Heart left ventricle (tissue), 16 donors: ENCODE data around the gene VPREB1. TPM values are rescaled to one million over a fixed set of nuclear protein-coding genes. Genes with fewer than 3 reads are reported as not detected.

Source experiments
- ATAC-seq, 4 donors: fragments of 200-7000 bp; cut with Tn5 transposase; one replicate each; pipeline ENCODE4 v1.9.1; 2020 to 2022; ENCODE audit warnings: moderate library complexity in 4 of 4, mild to moderate bottlenecking in 3 of 4, moderate number of reproducible peaks in 1 of 4
- DNase-seq, 5 donors: peaks; one replicate each; pipeline ENCODE4 v3.0.0-alpha.2; 2020
- H3K27ac ChIP-seq, 12 donors: fragments of 200-600 bp; sonication (generic) in 4 of 12; one replicate each; pipeline versions ENCODE4 v1.5.0 to v1.8.0; 2016 to 2022; ENCODE audit warnings: mild to moderate bottlenecking in 2 of 12
- H3K27me3 ChIP-seq, 9 donors: fragments of 200-600 bp; sonication (generic) in 2 of 9; one replicate each; pipeline versions ENCODE4 v1.5.1 to v1.8.0; 2016 to 2022; ENCODE audit warnings: mild to moderate bottlenecking in 3 of 9
- H3K36me3 ChIP-seq, 9 donors: fragments of 200-600 bp; sonication (generic) in 2 of 9; one replicate each; pipeline versions ENCODE4 v1.5.0 to v1.8.0; 2018 to 2022; ENCODE audit warnings: mild to moderate bottlenecking in 2 of 9
- H3K4me1 ChIP-seq, 12 donors: fragments of 200-600 bp; sonication (generic) in 4 of 12; one replicate each; pipeline versions ENCODE4 v1.5.0 to v1.8.0; 2016 to 2022; ENCODE audit warnings: mild to moderate bottlenecking in 3 of 12
- H3K4me3 ChIP-seq, 12 donors: fragments of 200-600 bp; sonication (generic) in 4 of 12; one replicate each; pipeline versions ENCODE4 v1.5.0 to v1.8.0; 2017 to 2022; ENCODE audit warnings: mild to moderate bottlenecking in 9 of 12, moderate library complexity in 4 of 12
- H3K9me3 ChIP-seq, 12 donors: fragments of 200-600 bp; sonication (generic) in 4 of 12; one replicate each; pipeline versions ENCODE4 v1.5.0 to v1.8.0; 2016 to 2022; ENCODE audit warnings: mild to moderate bottlenecking in 1 of 12
- CTCF ChIP-seq, 12 donors: fragments of 200-600 bp; sonication (generic) in 4 of 12; IDR thresholded peaks; one replicate each; pipeline versions ENCODE4 v1.5.0 to v1.8.0; 2018 to 2022; ENCODE audit warnings: antibody characterized with exemption in 12 of 12, mild to moderate bottlenecking in 5 of 12
- POLR2A ChIP-seq, 2 donors: fragments of 450-650 bp; IDR thresholded peaks; one replicate each; pipeline ENCODE4 v1.6.1; 2017; ENCODE audit warnings: antibody characterized with exemption in 2 of 2, mild to moderate bottlenecking in 2 of 2, moderate library complexity in 2 of 2
- WGBS, 4 donors: extraction: QIAGEN DNeasy Blood & Tissue Kit in 2 of 4; methylation state at CpG; one replicate each; pipeline versions ENCODE4 v1.1.5 to v1.1.7; 2013 to 2018; 5-methylcytosine and 5-hydroxymethylcytosine counted together
- intact Hi-C, 10 donors: fragments of 100-400 bp; cut with DNase I; formaldehyde crosslinking; loops; one replicate each; pipeline versions ENCODE4 v1.11.1 to v1.14.2; 2022
- polyA plus RNA-seq, 2 donors: library from polyadenylated mRNA; stranded (reverse); fragments of 200-250 nt; gene quantifications; one replicate each; pipeline ENCODE4 v1.2.3, GENCODE V29; 2013
- total RNA-seq, 9 donors: library from RNA; depleted of rRNA in 2 of 9; stranded (reverse); fragments of >200 nt in 2 of 9; fragmentation: NEBNext Ultra II Directional in 3 of 9; extraction: Animal tissue kit (Norgen Biotek cat#: 25700) in 3 of 9; gene quantifications; one replicate each; pipeline versions ENCODE4 v1.1.0 to v1.2.4, GENCODE V29; 2016 to 2023
- donor health status: ischemic (EF 13 %, LVEDD 7.1; RV severe dilation, severe dysfunction).
- donor health status: healthy with polysubstance abuse.
- donor health status: DM: no; HTN: yes; CAD: no.
- donor health status: DM: no; HTN: no; CAD: no.
- donor health status: ischemic (EF 25% LVEDD 6.9; RV normal size, moderate dysfunction).
- donor health status: ischemic (EF 25% LVEDD 5.7; RV mildly dilated, moderate dysfunction).
- donor health status: healthy.
- donor health status: DM: yes; HTN: yes; CAD: no.
- donor health status: ischemic (EF 35%, LVEDD 5.7; RV mildly dilated, moderate dysfunction).
- donor health status: nonischemic (EF 11% LVEDD 7.7; RV severe dilation, severe dysfunction).
- donor health status: DM: yes; HTN: yes; CAD: no.
- donor health status: PGD.
- donor health status: ischemic (EF 29% LVEDD 5.4; RV normal size, mild dysfunction).
- donor health status: nonischemic (EF 23%, LVEDD 6.1; RV moderate dilation, normal function).

Gene VPREB1
- total and polyA plus RNA-seq, 11 donors = not detected

- Histone ChIP-seq H3K27me3 (peaks cover 0 to 61% (median 9%) of the 10 kb centered on the region in 9 donors), H3K4me3 (no peak overlapping the region)
- 51 to 59% (median 54%) methylated on average over 4 of the region's 4 CpGs for WGBS, 4 donors
Observed at GRCh38 chr22:22210375-22210774, 34.2 kb upstream of the VPREB1 start.

GRCh38 chr22:22210889-22211833 lies 33.4 kb upstream of the VPREB1 start:
- no peak for ATAC-seq
- Histone ChIP-seq H3K4me3 (no peak overlapping the region), H3K36me3 (no peaks in the 10 kb centered on the region), H3K27ac (no peak overlapping the region), H3K27me3 (peaks cover 0 to 60% (median 9%) of the 10 kb centered on the region in 9 donors), H3K4me1 (no peaks in the 10 kb centered on the region), H3K9me3 (no peaks in the 10 kb centered on the region)
- intact Hi-C loops = loop anchor here in 1 of 10 donors (10.0 kb wide), 1 partner anchor 674 kb away; the partner anchor contains the start of gene IGLL5
- 63 to 68% (median 66%) methylated on average over 13 of the region's 13 CpGs for WGBS, 4 donors
- no peak for DNase-seq
- no peak for TF ChIP-seq POLR2A (IDR thresholded peaks at IDR 0.05)

More at GRCh38 chr22:22210375-22210774, 34.2 kb upstream of the VPREB1 start:
- Histone ChIP-seq H3K36me3 (no peaks in the 10 kb centered on the region), H3K4me1 (no peaks in the 10 kb centered on the region), H3K9me3 (no peaks in the 10 kb centered on the region), H3K27ac (no peak overlapping the region)
- ATAC-seq = no peak
- intact Hi-C loops = loop anchor here in 1 of 10 donors (10.0 kb wide), 1 partner anchor 674 kb away; the partner anchor contains the start of gene IGLL5
- TF ChIP-seq POLR2A (IDR thresholded peaks at IDR 0.05) = no peak
- TF ChIP-seq CTCF (IDR thresholded peaks at IDR 0.05) = no peak
- DNase-seq = no peak

GRCh38 chr22:22213231-22213630 lies 31.4 kb upstream of the VPREB1 start:
- no peaks in the 10 kb centered on the region for H3K36me3 ChIP-seq
- no peaks in the 10 kb centered on the region for H3K4me1 ChIP-seq
- no peaks in the 10 kb centered on the region for H3K9me3 ChIP-seq
- ATAC-seq (no peak), DNase-seq (no peak)
- TF ChIP-seq POLR2A (IDR thresholded peaks at IDR 0.05) = no peak
- TF ChIP-seq CTCF (IDR thresholded peaks at IDR 0.05) = no peak
- 35 to 44% (median 38%) methylated on average over 5 of the region's 5 CpGs for WGBS, 4 donors
- no peak overlapping the region for H3K4me3 ChIP-seq
- intact Hi-C loops = loop anchor here in 1 of 10 donors (10.0 kb wide), 1 partner anchor 672 kb away; the partner anchor contains the start of gene IGLL5
- H3K27me3 ChIP-seq = peaks cover 0 to 48% (median 11%) of the 10 kb centered on the region in 9 donors
- H3K27ac ChIP-seq = no peak overlapping the region

GRCh38 chr22:22214819-22215329 lies 29.7 kb upstream of the VPREB1 start:
- 55 to 61% (median 57%) methylated on average over 5 of the region's 5 CpGs for WGBS, 4 donors
- no peak for ATAC-seq
- no peaks in the 10 kb centered on the region for H3K36me3 ChIP-seq
- TF ChIP-seq CTCF (IDR thresholded peaks at IDR 0.05) (no peak), POLR2A (IDR thresholded peaks at IDR 0.05) (no peak)
- no peak overlapping the region for H3K4me3 ChIP-seq
- intact Hi-C loops = loop anchor here in 1 of 10 donors (10.0 kb wide), 1 partner anchor 670 kb away; the partner anchor contains the start of gene IGLL5
- no peak overlapping the region for H3K27ac ChIP-seq
- no peaks in the 10 kb centered on the region for H3K9me3 ChIP-seq
- no peak for DNase-seq
- no peaks in the 10 kb centered on the region for H3K4me1 ChIP-seq
- H3K27me3 ChIP-seq = peaks cover 0 to 40% (median 10%) of the 10 kb centered on the region in 9 donors
